Fibroblast of villous mesenchyme (primary cell): ENCODE measurements around the gene SPDEF. TPM values are rescaled to one million over a fixed set of nuclear protein-coding genes. Genes with fewer than 3 reads are reported as not detected.

Experiments used
- DNase-seq: peaks from one replicate; pipeline ENCODE4 v3.0.0-alpha.2; 2010; ENCODE audit warnings: low read depth
- H3K4me3 ChIP-seq: 2 replicates; pipeline ENCODE4 v1.5.1; 2011; ENCODE audit warnings: low read depth, mild to moderate bottlenecking, low read length
- total RNA-seq: library from RNA; depleted of rRNA; stranded (reverse); fragments of >200 nt; gene quantifications from 2 replicates; pipeline ENCODE4 v1.2.3, GENCODE V29; 2012
- TF ChIP-seq, protein P1 (sequence below): IDR thresholded peaks from 2 replicates; pipeline ENCODE4 v1.5.1; 2012; ENCODE audit warnings: low read depth, mild to moderate bottlenecking, low read length; ENCODE audit not compliant: insufficient read depth

SPDEF gene
- total RNA-seq, 1 donor: under 0.01 TPM

- DNase-seq: peak; percentile 29
- H3K4me3 ChIP-seq: no peak overlapping the region
- TF ChIP-seq, protein P1, sequence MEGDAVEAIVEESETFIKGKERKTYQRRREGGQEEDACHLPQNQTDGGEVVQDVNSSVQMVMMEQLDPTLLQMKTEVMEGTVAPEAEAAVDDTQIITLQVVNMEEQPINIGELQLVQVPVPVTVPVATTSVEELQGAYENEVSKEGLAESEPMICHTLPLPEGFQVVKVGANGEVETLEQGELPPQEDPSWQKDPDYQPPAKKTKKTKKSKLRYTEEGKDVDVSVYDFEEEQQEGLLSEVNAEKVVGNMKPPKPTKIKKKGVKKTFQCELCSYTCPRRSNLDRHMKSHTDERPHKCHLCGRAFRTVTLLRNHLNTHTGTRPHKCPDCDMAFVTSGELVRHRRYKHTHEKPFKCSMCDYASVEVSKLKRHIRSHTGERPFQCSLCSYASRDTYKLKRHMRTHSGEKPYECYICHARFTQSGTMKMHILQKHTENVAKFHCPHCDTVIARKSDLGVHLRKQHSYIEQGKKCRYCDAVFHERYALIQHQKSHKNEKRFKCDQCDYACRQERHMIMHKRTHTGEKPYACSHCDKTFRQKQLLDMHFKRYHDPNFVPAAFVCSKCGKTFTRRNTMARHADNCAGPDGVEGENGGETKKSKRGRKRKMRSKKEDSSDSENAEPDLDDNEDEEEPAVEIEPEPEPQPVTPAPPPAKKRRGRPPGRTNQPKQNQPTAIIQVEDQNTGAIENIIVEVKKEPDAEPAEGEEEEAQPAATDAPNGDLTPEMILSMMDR: no peak
Observed at GRCh38 chr6:34598712-34599111, 42.6 kb upstream of the SPDEF start.

- DNase-seq: no peak
- no peak overlapping the region for H3K4me3 ChIP-seq
- TF ChIP-seq, protein P1: no peak
Observed at GRCh38 chr6:34597605-34598353, 41.6 kb upstream of the SPDEF start.

DNA sequence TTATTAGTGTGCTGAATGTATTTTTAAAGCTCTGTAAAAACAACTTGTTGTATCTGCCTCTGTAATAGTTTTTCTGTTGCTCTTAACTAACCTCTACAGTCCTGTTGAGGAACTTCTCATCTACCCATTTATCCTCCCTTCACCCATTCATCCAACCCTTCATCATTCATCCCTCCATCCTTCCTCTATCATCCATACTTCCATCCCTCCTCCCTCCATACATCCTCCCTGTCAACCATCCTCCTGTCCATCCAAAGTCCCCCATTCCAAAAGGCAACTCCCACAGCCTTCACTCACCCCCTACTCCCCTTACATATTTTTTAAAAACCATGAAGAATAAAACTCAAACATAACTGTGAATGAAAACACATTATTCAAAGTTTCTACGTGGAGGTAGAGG, 40.7 kb upstream of the SPDEF start:
- TF ChIP-seq, protein P1: no peak
- no peak overlapping the region for H3K4me3 ChIP-seq
- DNase-seq: no peak

DNA sequence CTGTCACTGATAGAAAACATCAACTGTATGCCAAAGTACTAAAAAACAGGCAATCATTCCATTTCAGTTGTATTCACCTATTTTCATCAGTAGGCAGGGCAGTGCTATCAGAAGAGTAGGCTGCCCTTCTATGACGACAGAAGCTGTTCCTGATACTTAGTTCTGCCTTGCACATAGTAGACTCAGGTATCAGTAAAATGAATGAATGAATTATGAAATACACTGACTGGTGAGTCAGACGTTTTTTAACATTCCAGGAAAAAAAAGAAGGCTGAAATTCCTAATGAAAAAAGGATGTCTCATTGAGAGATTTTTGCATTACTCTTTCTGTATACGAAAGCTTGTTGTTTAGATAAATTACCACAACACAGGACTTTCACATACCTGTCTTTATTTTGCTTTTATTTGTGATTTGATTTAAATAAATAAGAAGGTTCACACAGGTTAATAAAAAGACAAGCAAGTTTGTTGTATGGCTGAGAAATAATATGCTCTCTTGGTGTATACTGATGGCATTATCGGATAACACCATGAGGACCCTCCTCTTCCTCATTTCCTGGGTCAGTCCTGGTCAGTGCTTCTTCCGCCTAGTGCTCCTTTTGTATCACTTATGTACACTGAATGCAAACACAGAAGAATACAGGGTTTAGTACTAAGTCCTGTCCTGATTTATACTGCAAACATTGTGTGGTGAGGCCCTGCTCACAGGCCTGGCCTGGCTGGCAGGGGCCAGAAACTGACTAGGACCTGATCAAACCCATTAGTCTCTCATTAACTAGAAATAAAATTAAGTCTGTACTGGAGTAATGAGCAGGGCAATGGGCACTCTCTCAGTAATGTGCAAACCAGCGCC, 39.4 kb upstream of the SPDEF start:
- H3K4me3 ChIP-seq: no peak overlapping the region
- TF ChIP-seq, protein P1: no peak
- DNase-seq: peak; percentile 34

DNA sequence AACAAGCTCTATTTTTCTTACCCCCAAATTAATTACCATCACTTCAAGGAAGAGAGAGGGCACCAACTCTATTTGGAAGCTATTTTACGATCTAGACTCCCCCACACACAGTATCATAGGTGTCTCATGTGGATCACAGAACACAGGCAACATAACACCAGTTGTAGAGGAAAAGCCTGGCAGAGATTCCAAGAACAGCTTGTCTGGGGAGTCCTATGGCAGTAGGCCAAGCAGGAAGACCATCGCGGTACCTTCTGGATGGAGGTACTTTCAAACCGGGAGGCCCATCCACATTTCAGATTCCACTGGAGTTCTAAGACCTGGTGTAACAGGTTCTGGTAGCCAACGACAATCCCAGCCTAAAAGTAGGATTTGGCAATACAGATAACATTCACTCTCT, 37.6 kb upstream of the SPDEF start:
- TF ChIP-seq, protein P1: no peak
- no peak for DNase-seq

DNA sequence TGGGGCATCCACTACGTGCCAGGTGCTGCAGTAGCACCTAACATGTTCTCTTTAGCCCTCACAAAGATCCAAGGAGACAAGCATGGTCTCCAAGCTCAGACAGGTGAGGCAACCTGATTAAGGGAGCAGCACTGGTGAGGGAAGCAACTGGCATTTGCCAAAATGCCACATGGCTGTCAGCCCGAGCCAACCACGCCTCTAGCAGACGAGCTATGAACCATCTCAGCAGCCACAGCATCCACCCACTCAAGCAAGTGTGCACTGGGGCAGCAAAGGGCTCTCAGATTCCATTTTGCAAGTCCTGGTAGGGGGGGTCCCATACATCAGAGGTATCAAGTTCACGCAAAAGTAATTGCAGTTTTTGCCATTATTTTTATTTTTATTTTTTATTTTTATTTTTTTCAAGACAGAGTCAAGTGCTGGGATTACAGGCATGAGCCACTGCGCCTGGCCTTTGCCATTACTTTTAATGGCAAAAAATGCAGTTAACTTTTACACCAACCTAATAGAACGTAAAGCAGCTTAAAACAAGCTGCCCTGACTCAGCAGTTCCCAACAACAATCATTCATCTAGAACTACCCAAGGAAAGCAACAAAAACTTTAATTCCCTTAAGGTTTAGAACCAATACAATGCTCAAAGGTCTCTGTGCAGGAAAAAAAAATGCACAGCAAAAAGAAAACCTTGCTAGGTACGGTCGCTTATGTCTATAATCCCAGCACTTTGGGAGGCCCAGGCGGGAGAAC, 36.3 kb upstream of the SPDEF start:
- TF ChIP-seq, protein P1: no peak
- no peak overlapping the region for H3K4me3 ChIP-seq
- no peak for DNase-seq

More for the DNA sequence above, 37.6 kb upstream of the SPDEF start:
- H3K4me3 ChIP-seq: no peak overlapping the region
